Measurements from ENCODE around the gene SCFD1.

GRCh38 chr14:30608533-30609006, 13.5 kb upstream of the SCFD1 start:
- TF ChIP-seq TAF1 (IDR thresholded peaks at IDR 0.05; ENCODE audit: low read depth, low read length), result no peak
- TF ChIP-seq POLR2AphosphoS5 (IDR thresholded peaks at IDR 0.05; ENCODE audit: low read depth, low read length), result no peak
- no peak for TF ChIP-seq POLR2A (IDR thresholded peaks at IDR 0.05; ENCODE audit: low read depth, low read length)
- no peak for TF ChIP-seq PAX5 (IDR thresholded peaks at IDR 0.05; ENCODE audit: insufficient read depth, low read length, severe bottlenecking)
